Astrocyte of the spinal cord (primary cell): ENCODE results near the gene TNRC6B.
A peak's percentile ranks its signal among the peaks of the same experiment; 100 is the strongest.

Source experiments
- DNase-seq: peaks from one replicate; pipeline ENCODE4 v3.0.0; 2011; ENCODE audit warnings: low read depth, low spot score
- H3K4me3 ChIP-seq: 2 replicates; pipeline ENCODE4 v1.5.1; 2011; ENCODE audit warnings: low read depth, mild to moderate bottlenecking, low read length, moderate library complexity
- in situ Hi-C: cut with HindIII; loops from 2 replicates; pipeline ENCODE4 v1.10.0; 2017; ENCODE audit warnings: low sequenced_read_pairs
- TF ChIP-seq, protein P1 (sequence below): IDR thresholded peaks from 2 replicates; pipeline ENCODE4 v1.5.1; 2012; ENCODE audit warnings: low read depth, mild to moderate bottlenecking, low read length, inconsistent platforms

TNRC6B gene

GRCh38 chr22:40312050-40312449 is 134.3 kb downstream of the TNRC6B start:
- in situ Hi-C loops = no loop called here
- DNase-seq = no peak
- H3K4me3 ChIP-seq = no peak overlapping the region
- TF ChIP-seq, protein P1, sequence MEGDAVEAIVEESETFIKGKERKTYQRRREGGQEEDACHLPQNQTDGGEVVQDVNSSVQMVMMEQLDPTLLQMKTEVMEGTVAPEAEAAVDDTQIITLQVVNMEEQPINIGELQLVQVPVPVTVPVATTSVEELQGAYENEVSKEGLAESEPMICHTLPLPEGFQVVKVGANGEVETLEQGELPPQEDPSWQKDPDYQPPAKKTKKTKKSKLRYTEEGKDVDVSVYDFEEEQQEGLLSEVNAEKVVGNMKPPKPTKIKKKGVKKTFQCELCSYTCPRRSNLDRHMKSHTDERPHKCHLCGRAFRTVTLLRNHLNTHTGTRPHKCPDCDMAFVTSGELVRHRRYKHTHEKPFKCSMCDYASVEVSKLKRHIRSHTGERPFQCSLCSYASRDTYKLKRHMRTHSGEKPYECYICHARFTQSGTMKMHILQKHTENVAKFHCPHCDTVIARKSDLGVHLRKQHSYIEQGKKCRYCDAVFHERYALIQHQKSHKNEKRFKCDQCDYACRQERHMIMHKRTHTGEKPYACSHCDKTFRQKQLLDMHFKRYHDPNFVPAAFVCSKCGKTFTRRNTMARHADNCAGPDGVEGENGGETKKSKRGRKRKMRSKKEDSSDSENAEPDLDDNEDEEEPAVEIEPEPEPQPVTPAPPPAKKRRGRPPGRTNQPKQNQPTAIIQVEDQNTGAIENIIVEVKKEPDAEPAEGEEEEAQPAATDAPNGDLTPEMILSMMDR = no peak

- no peak overlapping the region for H3K4me3 ChIP-seq
- in situ Hi-C loops = no loop called here
- no peak for DNase-seq
- TF ChIP-seq, protein P1 = no peak
Observed at GRCh38 chr22:40313007-40313406, 135.3 kb downstream of the TNRC6B start.

- no peak overlapping the region for H3K4me3 ChIP-seq
- DNase-seq = no peak
- TF ChIP-seq, protein P1 = no peak
- in situ Hi-C loops = no loop called here
Observed at GRCh38 chr22:40314041-40314440, 136.3 kb downstream of the TNRC6B start.

DNA sequence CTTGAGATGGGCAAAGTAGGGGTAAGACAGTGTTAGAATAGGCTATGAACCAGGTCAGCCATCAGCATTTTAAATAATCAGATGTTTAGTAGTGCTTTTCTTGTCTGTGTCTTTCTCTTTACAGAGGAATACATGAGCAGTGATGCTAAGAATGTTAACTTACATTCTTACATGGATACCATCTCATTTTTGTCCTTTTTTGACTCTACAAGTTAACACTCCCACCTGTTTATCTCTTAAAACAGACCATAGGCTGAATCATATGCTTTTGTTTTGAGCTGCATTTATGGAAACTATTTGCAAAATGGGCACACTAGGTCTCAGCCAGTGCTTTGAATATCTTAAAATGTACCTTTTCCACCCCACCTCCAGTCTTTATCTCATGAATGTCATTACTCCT is 143.0 kb downstream of the TNRC6B start:
- in situ Hi-C loops = no loop called here
- TF ChIP-seq, protein P1 = no peak
- H3K4me3 ChIP-seq = no peak overlapping the region
- DNase-seq = no peak

DNA sequence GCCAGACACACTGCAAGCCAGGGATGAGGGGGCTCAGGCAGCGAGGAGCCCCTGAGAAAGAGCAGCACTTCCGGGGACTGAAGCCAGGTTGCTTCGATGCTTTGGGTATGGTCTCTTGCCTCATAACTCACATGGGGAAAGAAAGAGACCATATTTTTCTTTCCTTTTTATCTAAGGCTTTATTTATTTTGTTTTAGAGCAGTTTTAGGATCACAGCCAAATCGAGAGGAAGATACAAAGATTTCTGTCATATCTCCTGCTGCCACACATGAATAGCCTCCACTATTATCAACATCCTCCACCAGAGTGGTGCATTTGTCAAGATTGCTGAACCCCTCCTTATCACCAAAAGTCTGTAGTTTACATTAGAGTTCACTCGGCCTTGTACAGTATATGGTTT is 144.3 kb downstream of the TNRC6B start:
- no peak overlapping the region for H3K4me3 ChIP-seq
- DNase-seq = peak; percentile 16
- TF ChIP-seq, protein P1 = no peak
- in situ Hi-C loops = no loop called here

- in situ Hi-C loops = no loop called here
- DNase-seq = no peak
- H3K4me3 ChIP-seq = no peak overlapping the region
- TF ChIP-seq, protein P1 = no peak
Observed at GRCh38 chr22:40322818-40323447, 145.2 kb downstream of the TNRC6B start.
